NT2/D1 (cell line): ENCODE data around the gene DOCK10.

ENCODE experiments used
- SUZ12 ChIP-seq: IDR thresholded peaks from 2 replicates; pipeline ENCODE4 v1.6.1; 2011; ENCODE audit not compliant: insufficient read length, insufficient read depth; ENCODE audit errors: extremely low read depth
- YY1 ChIP-seq: IDR thresholded peaks from 2 replicates; pipeline ENCODE4 v1.6.1; 2011; ENCODE audit not compliant: insufficient read length, insufficient read depth
- ZNF274 ChIP-seq: IDR thresholded peaks from 2 replicates; pipeline ENCODE4 v1.6.1; 2011; ENCODE audit warnings: mild to moderate bottlenecking, low read depth, low read length

GRCh38 chr2:224969633-224970260 lies 72.5 kb downstream of the DOCK10 start:
- no peak for TF ChIP-seq ZNF274
- TF ChIP-seq SUZ12, result no peak
- TF ChIP-seq YY1, result no peak
